Prostate gland (tissue), 2 donors: ENCODE data around the gene DTX3L. TPM values are rescaled to one million over a fixed set of nuclear protein-coding genes. Genes with fewer than 3 reads are reported as not detected.

Experiments
- DNase-seq: peaks from one replicate; pipeline ENCODE4 v3.0.0-alpha.2; 2019; ENCODE audit warnings: low spot score
- H3K27ac ChIP-seq, 2 donors: fragments of 200-600 bp; sonication (generic); 2 replicates each; pipeline ENCODE4 v1.5.1; 2017 to 2019
- H3K27me3 ChIP-seq: fragments of 200-600 bp; sonication (generic); replicated peaks from 2 replicates; pipeline ENCODE4 v1.5.1; 2019; ENCODE audit not compliant: insufficient read depth
- H3K36me3 ChIP-seq, 2 donors: fragments of 200-600 bp; sonication (generic); 1 replicate in 1 of 2; 2 replicates in 1 of 2; pipeline versions ENCODE4 v1.5.1 to v1.8.1; 2017 to 2019
- H3K4me1 ChIP-seq: fragments of 200-600 bp; sonication (generic); replicated peaks from 2 replicates; pipeline ENCODE4 v1.5.1; 2019
- H3K4me3 ChIP-seq, 2 donors: fragments of 200-600 bp; sonication (generic); 2 replicates each; pipeline ENCODE4 v1.5.1; 2017 to 2019
- H3K9me3 ChIP-seq: fragments of 200-600 bp; sonication (generic); 2 replicates; pipeline ENCODE4 v1.5.1; 2017
- CTCF ChIP-seq, 4 experiments: fragments of 200-600 bp in 2 of 4; fragments of 450-650 bp in 2 of 4; sonication (generic) in 2 of 4; IDR thresholded peaks; 1 replicate in 3 of 4; 2 replicates in 1 of 4; pipeline ENCODE4 v1.5.1; 2016 to 2019; ENCODE audit warnings: antibody characterized with exemption in 4 of 4, mild to moderate bottlenecking in 2 of 4, moderate library complexity in 2 of 4
- POLR2A ChIP-seq: fragments of 450-650 bp; IDR thresholded peaks from one replicate; pipeline ENCODE4 v1.6.1; 2016; ENCODE audit warnings: antibody characterized with exemption, mild to moderate bottlenecking
- POLR2AphosphoS5 ChIP-seq: sonication (generic); formaldehyde crosslinking; IDR thresholded peaks from one replicate; pipeline ENCODE4 v1.6.1; 2017; ENCODE audit warnings: antibody characterized with exemption
- WGBS: methylation state at CpG from one replicate; pipeline ENCODE4 v1.1.5; 2018; 5-methylcytosine and 5-hydroxymethylcytosine counted together
- intact Hi-C: fragments of 100-400 bp; cut with DNase I; formaldehyde crosslinking; loops from one replicate; pipeline ENCODE4 v1.14.2; 2022
- total RNA-seq, 2 donors: library from RNA; depleted of rRNA; stranded (reverse); fragments of >200 nt; gene quantifications; one replicate each; pipeline ENCODE4 v1.1.0, GENCODE V29; 2016

The DTX3L gene
- total RNA-seq, 2 donors from 2014 or later, result 22.8 to 46.3 TPM

GRCh38 chr3:122533931-122534334 is 30.2 kb upstream of the DTX3L start:
- Histone ChIP-seq H3K27me3 (no peaks in the 10 kb centered on the region), H3K4me1 (no peaks in the 10 kb centered on the region), H3K4me3 (no peak overlapping the region), H3K36me3 (peaks cover 0 to 5% of the 10 kb centered on the region in 2 donors), H3K9me3 (no peaks in the 10 kb centered on the region), H3K27ac (no peak overlapping the region)
- WGBS, result 76% methylated on average over 1 of the region's 1 CpG
- no peak for TF ChIP-seq POLR2AphosphoS5
- TF ChIP-seq CTCF (IDR thresholded peaks at IDR 0.05), result no peak
- TF ChIP-seq POLR2A, result no peak
- intact Hi-C loops, result no loop called here
- no peak for DNase-seq

GRCh38 chr3:122535964-122536631 is 28.0 kb upstream of the DTX3L start:
- intact Hi-C loops, result no loop called here

GRCh38 chr3:122536632-122537001 is 27.5 kb upstream of the DTX3L start:
- Histone ChIP-seq H3K27me3 (no peaks in the 10 kb centered on the region), H3K27ac (no peak overlapping the region), H3K4me1 (no peaks in the 10 kb centered on the region), H3K9me3 (no peaks in the 10 kb centered on the region), H3K36me3 (peaks cover 5% of the 10 kb centered on the region in 2 donors), H3K4me3 (no peak overlapping the region)
- WGBS, result 58% methylated on average over 3 of the region's 3 CpGs
- intact Hi-C loops, result no loop called here
- TF ChIP-seq POLR2A (no peak), CTCF (IDR thresholded peaks at IDR 0.05) (no peak), POLR2AphosphoS5 (no peak)
- no peak for DNase-seq

More at GRCh38 chr3:122535964-122536631, 28.0 kb upstream of the DTX3L start:
- DNase-seq, result no peak
- H3K9me3 ChIP-seq, result no peaks in the 10 kb centered on the region
- H3K27ac ChIP-seq, result no peak overlapping the region
- no peak overlapping the region for H3K4me3 ChIP-seq
- TF ChIP-seq CTCF (IDR thresholded peaks at IDR 0.05) (no peak), POLR2AphosphoS5 (no peak), POLR2A (no peak)
- no peaks in the 10 kb centered on the region for H3K27me3 ChIP-seq
- peaks cover 5% of the 10 kb centered on the region in 2 donors for H3K36me3 ChIP-seq
- H3K4me1 ChIP-seq, result no peaks in the 10 kb centered on the region
- 84% methylated on average over 6 of the region's 6 CpGs for WGBS

GRCh38 chr3:122538956-122539490 is 25.1 kb upstream of the DTX3L start:
- intact Hi-C loops, result no loop called here
- no peaks in the 10 kb centered on the region for H3K4me1 ChIP-seq
- H3K27ac ChIP-seq, result no peak overlapping the region
- H3K27me3 ChIP-seq, result no peaks in the 10 kb centered on the region
- peaks cover 5% of the 10 kb centered on the region in 2 donors for H3K36me3 ChIP-seq
- WGBS, result 86% methylated on average over 7 of the region's 7 CpGs
- no peaks in the 10 kb centered on the region for H3K9me3 ChIP-seq
- no peak overlapping the region for H3K4me3 ChIP-seq
- TF ChIP-seq POLR2A, result no peak
- no peak for TF ChIP-seq POLR2AphosphoS5
- no peak for TF ChIP-seq CTCF (IDR thresholded peaks at IDR 0.05)
- DNase-seq, result no peak

GRCh38 chr3:122546151-122546550 is 18.0 kb upstream of the DTX3L start:
- Histone ChIP-seq H3K36me3 (peaks cover 0 to 6% of the 10 kb centered on the region in 2 donors), H3K4me1 (no peaks in the 10 kb centered on the region), H3K27me3 (no peaks in the 10 kb centered on the region), H3K4me3 (no peak overlapping the region), H3K9me3 (no peaks in the 10 kb centered on the region), H3K27ac (no peak overlapping the region)
- TF ChIP-seq POLR2A (no peak), CTCF (IDR thresholded peaks at IDR 0.05) (no peak), POLR2AphosphoS5 (no peak)
- intact Hi-C loops, result no loop called here
- 88% methylated on average over 5 of the region's 5 CpGs for WGBS
- DNase-seq, result no peak
